ENCODE measurements around the gene SYTL3.
"Not testable (repeated sequence)": the region's sequence is repeated elsewhere in the genome, so short reads cannot be mapped to it uniquely, and the experiment has no call there.

SYTL3 gene

DNA sequence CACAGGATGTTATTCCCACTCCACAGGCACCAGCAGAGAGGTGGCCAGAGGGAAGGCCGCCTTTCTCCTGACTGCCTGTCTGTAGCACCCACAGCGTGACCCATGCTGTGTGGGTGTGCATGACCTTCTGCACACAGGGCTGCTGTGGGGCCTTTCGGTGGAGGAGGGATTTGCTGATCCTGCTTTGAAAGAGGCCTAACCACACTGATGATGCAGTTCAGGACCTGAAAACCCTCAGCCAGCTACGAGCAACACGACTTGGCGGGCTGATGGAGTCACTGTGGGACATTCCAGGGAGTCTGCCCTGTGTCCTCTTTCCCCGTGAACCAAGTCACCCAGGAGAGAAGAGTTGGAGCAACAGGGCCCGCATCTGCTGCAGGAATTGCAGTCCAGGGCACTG lies 49.1 kb downstream of the SYTL3 start:
- DNase-seq (ENCODE audit: low read depth), result no peak

DNA sequence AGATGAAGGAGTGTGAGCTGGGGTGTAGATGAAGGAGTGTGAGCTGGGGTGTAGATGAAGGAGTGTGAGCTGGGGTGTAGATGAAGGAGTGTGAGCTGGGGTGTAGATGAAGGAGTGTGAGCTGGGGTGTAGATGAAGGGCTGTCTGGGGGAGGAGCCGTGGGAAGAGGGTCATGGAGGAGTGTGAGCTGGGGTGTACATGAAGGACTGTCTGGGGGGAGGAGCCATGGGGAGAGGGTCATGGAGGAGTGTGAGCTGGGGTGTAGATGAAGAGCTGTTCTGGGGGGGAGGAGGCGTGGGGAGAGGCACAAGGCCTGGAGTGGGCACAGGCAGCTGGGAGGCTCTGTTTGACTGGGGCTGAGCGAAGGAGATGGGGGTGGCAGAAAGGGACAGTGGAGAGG lies 51.4 kb downstream of the SYTL3 start:
- DNase-seq (ENCODE audit: low read depth), result not testable (repeated sequence)

DNA sequence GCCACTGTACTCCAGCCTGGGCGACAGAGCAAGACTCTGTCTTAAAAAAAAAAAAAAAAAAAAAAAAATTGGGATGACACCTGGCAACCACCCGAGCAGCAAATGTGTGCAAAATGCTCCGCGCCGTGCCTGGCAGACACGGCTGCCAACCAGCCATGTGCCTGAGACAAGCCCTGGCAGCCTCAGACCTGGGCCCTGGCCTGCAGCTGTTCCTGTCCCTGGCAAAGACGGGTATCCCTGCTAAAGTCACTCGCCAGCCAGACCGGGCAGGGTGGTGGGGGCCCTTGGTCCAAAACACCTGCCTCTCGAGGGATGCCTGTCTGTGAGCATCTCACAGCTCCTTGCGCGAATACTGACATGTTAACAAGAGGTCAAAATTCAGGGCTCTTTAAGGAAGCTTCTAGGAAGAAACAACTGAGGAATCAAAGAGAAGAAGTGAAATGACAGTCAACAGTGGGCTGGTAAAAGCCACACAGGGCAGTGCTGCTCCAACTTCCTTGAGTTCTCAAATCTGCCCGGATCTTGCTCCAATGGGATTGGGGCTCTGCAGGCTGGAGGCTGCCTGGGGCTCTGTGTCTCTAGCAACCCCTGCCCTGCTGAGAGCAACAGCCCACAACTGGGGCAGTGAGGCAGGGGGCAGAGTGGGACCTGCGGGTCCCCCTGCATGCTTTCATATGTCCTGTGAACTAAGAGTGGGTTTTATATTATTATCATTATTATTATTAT lies 53.4 kb downstream of the SYTL3 start:
- no peak for DNase-seq (ENCODE audit: low read depth)

DNA sequence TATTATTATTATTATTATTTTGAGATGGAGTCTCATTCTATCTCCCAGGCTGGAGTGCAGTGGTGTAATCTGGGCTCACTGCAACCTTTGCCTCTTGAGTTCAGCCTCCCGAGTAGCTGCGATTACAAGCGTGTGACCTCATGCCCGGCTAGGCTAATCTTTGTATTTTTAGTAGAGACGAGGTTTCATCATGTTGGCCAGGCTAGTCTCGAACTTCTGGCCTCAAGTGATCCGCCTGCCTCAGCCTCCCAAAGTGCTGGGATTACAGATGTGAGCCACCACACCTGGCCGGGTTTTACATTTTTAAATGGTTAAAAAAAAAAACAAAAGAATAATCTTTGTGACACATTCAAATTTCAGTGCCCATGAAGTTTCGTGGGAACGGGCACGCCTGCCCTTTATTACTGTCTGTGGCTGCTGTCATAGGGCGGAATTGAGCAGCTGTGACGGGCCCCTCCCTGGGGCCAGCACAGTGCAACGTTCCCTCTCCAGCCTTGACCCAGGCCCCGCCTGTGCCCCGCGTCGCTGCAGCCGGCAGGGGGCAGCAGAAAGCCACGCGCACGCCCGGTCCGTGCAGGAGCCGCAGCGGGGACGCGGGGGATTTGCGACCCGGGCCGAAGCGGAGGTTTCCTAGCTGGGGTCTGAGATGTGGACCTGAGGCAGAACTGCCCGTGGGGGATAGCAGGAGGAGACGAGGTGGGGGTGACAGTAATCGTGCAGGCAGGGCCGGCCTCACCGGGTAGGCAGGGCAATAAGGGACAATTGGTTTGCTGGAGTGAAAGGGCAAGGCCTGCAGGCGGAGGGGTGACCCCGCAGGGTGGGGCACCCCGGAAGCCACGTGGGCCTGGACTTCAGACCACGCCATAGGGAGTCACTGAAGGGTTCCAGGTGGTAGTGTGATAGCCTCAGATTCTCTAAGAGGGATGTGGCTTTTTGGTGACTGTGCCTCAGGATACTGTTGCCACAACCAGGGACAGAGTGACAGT lies 54.3 kb downstream of the SYTL3 start:
- peak; percentile 64 for DNase-seq (ENCODE audit: low read depth)

DNA sequence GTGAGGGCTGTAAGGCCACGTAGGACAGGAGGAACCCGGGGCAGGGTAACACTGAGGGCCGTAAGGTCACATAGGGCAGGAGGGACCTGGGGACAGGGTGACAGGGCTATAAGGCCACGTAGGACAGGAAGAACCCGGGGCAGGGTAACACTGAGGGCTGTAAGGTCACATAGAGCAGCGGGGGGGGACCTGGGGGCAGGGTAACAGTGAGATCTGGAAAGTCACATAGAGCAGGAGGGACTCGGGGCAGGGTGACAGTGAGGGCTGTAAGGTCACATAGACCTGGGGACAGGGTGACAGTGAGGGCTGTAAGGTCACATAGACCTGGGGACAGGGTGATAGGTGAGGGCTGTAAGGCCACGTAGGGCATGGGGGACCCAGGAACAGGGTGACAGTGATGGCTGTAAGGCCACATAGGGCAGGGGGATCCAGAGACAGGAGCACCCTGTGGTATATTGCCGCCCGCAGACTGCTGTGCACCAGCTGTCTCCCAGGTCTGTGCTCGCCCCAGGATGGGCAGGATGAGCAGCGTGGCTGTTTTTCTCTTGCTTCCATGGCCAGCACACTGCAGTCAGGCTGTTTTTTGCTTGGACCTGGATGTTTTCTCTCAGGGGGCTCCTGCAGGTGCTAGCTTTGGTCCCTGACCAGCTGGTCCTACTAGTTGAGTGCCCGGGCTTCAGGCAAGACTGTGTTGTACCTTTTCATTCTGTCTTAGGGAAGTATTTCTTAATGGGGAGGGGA lies 55.7 kb downstream of the SYTL3 start:
- DNase-seq (ENCODE audit: low read depth), result no peak

DNA sequence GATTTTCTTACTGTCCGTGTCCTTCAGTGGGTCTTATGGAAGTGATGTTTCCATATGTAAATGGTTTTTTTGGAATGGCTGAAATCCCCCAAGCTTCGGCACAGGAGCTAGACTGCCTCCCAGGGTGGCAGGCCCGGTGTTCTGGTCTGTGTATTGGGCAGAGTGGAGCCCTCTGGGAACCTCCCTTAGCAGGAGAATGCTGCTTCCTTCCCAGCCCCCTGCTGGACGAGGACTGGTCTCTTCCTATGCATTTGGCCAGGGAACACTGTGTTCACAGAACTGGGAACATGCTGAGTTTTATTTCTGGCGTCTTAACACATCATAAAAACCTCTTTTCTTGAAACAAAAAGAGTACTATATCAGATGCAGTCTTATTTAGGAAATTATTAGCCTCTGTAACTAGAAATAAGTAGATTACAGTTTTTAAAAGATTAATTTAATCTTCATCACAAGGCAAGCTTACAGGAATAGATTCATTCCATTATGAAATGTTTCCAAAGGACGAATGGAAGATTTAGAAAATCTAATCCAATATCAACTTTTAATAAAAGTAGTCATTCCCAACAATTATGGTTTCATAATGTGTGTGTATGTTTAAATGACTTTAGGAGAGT lies 56.6 kb downstream of the SYTL3 start:
- DNase-seq (ENCODE audit: low read depth), result no peak

DNA sequence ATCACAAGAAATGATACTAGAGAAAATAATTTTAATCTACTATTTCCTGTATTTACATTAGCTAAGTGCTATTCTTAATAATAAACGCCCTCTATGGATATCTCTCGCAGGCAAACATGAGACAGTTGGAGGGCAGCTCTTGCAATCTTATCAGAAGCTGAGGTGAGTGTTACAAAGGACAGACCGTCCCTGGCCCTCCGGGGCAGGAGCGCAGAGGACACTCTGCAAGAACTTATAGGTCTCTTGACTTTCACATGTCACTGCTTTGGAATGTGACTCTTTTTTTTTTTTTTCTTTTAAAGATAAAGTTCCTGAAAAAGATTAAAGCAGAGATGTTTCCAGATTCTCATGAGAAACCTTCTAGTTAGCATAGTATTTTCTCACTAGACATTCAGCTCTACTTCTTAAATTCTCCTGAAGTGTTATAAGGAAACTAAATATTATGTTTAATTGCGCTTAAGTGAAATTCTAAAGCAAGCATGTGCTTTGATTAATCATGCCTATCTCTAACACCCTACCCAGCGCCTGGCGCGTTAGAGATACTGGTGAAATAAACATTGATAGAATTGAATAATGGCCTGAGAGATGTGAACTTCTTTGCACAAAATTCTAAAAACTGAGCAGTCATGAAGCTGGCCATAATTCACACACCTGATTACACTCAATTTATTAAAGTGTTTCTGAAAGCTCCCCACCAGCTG lies 57.4 kb downstream of the SYTL3 start:
- no peak for DNase-seq (ENCODE audit: low read depth)

DNA sequence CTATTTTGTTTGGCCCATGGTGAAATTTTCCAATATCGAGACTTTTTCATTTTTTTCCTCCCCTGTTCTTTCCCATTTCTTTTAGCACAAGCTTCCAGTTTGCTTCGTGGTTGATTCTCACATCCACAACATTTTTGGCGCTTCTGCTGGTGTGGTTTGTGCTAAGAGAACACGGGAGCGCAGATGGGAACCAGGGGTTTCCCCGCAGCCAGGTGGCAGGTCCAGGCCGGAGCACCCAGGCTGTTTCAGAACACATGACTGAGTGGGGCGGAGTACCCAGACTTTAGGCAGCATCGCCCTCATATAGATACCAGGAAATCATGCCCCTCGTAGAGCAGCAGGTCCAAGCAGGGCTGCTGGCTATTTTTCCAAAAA lies 58.0 kb downstream of the SYTL3 start:
- DNase-seq (ENCODE audit: low read depth), result no peak

DNA sequence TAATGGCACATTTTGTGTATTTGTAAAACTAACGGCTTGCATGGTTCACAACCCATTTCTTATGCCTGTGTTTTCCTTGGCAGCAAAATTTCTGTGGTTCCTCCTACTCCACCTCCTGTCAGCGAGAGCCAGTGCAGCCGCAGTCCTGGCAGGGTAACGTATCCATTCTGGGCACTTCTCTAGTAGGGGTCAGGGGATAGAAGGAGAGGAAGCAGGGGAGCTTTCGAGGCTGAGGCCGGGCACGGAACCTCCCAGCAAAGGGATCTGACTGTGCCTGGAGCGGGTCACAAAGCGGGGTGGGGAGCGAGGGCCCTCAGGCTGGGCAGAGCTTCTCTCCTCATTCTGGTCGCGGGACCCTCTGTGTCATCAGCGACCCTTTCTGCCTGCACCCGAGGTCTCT lies 58.4 kb downstream of the SYTL3 start:
- no peak for DNase-seq (ENCODE audit: low read depth)

DNA sequence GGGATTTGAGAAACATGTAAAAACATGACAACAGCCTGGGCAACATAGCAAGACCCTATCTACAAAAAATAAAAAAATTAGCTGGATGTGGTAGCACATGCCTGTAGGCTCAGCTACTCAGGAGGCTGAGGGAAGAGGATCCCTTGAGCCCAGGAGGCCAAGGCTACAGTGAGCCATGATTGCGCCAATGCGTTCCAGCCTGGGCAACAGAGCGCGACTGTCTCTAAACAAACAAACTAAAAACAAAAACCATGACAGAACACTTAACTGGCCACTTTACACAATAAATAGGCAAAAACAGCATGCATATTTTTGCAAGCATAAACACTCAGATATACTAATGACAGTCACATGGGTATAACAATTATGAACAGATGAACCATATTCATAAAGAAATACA lies 60.0 kb downstream of the SYTL3 start:
- DNase-seq (ENCODE audit: low read depth), result no peak

DNA sequence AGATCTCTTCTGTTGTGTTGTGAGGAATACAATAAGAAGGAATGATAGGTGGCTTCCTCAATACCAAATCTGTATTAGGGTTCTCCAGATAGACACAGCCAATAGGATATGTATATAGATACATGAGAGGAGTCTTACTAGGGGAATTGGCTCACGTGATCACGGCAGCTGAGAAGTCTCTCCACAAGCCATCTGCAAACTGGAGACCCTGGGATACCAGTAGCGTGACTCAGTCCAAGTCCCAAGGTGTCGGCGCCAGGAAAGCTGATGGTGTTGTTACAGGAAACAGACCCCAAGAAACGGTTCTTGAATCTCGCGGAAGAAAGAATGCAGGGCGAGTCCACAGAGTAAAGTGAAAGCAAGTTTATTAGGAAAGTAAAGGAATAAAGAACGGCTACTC lies 61.4 kb downstream of the SYTL3 start:
- no peak for DNase-seq (ENCODE audit: low read depth)

DNA sequence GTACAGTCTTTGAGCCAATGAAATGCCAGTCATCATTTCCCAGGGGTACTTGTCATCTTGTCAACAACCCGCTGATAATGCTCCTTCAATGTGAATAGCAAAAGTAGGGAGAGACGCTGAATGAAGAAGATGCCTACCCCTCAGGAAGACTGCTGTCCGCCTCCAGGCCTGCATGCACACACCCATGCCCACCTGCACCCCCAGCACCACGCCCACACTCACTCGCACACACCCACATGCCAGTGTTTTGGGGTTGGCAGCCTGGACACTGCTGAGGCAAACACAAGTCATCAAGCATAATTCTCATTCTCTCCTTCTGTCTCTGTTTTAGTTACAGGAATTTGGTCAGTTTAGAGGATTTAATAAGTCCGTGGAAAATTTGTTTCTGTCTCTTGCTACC lies 63.6 kb downstream of the SYTL3 start:
- no peak for DNase-seq (ENCODE audit: low read depth)

DNA sequence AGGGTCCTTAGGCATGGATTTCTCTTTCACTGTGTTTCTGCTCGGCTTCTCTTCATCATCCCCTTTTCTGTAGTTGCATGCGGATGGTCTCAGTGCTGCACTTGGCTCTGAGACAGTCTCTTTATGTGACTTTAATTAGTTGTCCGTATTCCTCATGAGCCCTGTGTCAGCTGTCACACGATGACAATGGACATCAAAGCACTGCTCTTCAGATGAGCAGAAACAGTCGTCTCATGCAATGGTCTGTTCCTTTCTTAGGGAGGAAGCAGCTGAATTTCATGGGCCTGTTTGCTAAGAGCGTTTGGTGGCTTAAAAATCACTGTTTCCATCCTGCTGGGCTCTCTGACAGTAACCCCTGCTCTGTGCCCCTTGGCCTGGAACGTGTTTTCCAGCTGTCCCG lies 64.9 kb downstream of the SYTL3 start:
- DNase-seq (ENCODE audit: low read depth), result no peak

DNA sequence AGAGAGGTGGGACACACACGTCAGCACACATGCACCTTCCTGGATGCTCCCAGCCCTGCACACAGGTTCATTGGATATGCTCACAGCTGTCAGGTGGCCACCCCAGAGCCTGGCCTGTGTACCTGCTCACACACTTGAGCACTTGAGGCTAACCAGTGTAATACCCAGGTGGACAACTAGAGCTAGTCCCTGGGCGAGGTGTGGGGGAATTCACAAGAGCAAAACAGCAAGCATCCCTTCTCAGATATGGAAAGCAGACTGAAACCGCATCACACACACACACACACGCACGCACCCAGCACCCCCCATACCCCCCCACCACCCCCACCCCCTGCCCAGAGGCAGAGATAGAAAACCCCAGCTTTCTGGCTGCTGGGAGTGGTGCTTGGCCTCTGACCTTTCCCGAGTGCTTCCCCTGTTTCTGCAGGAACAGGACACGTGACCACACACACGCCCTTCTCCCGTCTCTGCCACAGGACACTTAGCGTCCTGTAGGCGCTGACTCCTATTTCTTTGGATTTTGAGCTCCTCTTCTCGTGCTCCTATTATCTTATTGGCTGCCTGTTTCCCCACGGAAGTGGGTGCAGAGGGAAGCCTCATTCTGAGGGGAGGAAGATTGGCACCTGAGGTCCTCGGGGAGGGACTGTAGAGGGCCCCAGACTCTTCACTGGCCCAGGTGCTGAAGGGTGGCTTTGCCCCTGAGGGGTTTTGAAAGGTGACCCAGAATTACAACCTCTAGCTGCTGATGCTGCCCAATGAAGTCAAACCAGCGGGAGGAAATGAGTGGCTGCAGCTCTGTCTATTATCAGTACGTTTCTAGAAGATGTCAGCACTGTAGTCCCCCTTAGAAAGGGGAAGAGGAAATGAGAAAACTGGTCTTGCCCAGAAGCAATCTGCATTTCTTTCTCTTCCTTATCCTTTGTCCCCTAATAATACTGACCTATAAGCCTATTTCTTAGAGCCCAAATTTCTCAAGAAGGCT lies 65.8 kb downstream of the SYTL3 start:
- no peak for DNase-seq (ENCODE audit: low read depth)

DNA sequence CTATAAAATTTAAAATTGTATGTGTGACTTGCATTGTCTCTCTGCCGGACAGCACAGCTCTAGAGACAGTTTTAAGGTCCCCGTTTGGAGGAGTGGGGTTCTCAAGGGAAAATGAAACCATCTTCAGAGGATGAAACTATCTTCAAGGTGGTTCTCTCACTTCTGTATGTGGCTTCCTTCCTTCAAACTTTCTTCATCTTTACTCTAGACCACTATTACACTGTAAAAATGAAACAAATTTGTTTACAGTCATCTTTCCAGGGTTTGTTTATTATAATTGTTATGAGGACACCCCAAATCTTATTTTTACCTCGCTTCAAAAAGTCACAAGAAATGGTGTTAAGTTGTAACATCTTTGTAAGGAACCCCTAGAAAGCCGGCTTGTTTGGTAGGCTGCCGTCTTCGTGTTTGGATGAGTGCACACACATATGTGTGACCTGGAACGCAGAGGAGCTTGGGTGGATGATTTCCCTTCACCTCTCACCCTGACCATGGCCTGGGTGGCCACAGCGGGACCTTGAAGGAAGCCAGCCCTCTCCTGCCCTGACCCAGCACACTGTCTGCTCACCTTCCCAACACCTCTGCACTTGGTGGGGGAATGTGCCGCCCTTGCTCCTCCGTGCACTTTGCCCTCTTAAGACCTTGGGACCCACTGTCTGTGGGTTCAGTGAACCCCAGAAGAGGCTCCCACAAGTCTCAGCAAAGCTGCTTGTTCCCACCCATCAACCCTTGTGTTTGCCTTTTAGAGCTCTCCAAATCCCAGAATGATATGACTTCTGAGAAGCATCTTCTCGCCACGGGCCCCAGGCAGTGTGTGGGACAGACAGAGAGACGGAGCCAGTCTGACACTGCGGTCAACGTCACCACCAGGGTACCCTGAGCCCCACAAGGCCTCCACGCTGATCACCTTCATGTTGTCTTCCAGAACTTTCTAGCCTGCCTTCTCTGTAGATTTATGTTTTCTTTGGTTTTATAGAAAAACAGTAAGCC lies 67.8 kb downstream of the SYTL3 start:
- no peak for DNase-seq (ENCODE audit: low read depth)

DNA sequence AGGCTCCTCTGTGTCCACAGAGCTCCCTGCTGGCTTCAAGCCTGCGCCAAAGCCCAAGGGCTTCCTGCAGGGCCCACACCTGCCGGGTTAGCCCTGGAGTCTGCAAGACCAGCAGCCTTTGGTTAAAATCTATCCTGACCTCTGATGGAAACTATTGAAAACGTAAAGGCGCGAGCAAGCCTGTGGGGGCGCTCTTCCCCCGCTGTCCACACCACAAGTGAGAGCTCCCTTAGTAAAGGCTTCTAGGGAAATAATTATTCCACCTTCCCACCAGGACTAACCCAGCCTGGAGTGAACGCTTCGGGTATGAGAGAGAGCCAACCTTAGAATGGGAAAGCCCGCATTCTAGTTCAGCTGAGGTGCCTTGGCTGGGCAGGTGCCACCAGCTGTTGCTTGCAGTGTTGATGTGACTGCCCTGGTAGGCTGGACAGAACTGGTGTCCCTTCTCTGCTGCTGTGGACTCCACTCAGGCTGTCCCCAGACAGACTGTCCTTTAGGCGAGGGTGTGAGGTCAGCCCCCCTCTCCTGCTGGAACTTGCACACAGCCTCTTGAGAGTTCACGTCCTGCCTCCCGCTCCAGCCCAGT lies 68.7 kb downstream of the SYTL3 start:
- DNase-seq (ENCODE audit: low read depth), result no peak

DNA sequence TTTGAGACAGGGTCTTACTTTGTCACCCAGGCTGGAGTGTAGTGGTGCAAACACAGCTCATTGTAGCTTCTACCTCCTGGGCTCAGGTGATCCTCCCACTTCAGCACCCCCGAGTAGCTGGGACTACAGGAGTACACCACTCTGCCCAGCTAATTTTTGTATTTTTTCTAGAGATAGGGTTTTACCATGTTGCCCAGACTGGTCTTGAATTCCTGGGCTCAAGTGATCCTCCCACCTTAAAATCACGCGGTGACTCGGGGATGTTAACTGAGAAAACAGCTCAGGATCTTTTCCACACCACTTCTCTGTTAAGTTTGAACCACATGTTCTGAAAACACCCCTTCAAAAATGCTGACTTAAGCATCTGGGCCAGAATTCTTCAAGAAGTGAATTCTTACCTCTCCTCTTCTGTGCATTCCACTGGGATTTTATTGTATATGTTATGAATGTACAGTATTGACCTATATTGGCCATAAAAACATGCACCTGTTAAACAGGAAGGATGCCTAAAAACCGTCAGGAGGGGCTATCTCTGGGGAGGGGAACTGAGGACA lies 72.4 kb downstream of the SYTL3 start:
- DNase-seq (ENCODE audit: low read depth), result no peak

DNA sequence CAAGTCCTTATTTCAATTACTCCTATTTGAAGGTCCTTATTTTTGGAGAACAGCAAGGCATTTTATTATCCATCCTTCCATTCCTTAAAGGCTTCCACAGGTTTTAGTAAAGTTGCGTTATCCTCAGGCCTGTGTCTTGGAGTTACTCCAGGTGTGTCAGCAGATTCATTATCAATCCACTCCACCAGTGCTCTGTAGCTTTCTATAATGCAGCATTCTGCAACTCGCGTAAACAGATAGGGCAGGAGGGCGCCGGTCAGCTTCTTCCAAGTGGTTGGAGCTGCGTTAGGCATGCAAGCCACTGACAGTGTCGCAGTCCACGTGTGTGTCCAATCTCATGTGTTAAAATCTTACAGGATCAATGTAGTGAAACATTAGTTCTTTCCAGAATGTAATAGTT lies 75.8 kb downstream of the SYTL3 start:
- no peak for DNase-seq (ENCODE audit: low read depth)
